Stimulated activated CD4-positive, alpha-beta T cell treated with anti-CD3 and anti-CD28 coated beads, Interleukin-1b, Interleukin-23, amount 100 ng/mL, for 4 hours (primary cell): Measurements from ENCODE around the gene FAM47E.

Experiments used
- DNase-seq, 2 donors: peaks; one replicate each; pipeline ENCODE4 v3.0.0-alpha.2; 2020; ENCODE audit warnings: low read depth in 2 of 2

Gene FAM47E

GRCh38 chr4:76251441-76252270, at the start of gene FAM47E:
Gene FAM47E, plus strand, starts transcription at chr4:76251721. Its CDS starts 26 bp downstream, at chr4:76251747.
- DNase-seq: peak; percentile 2 to 11

- DNase-seq: no peak
Measured at GRCh38 chr4:76203541-76203940, 48.0 kb upstream of the FAM47E start.

- DNase-seq: no peak
Measured at GRCh38 chr4:76204936-76205335, 46.6 kb upstream of the FAM47E start.

GRCh38 chr4:76205476-76205875, 46.0 kb upstream of the FAM47E start:
- DNase-seq: no peak

- no peak for DNase-seq
Measured at GRCh38 chr4:76206222-76206942, 45.1 kb upstream of the FAM47E start.

- no peak for DNase-seq
Measured at GRCh38 chr4:76207549-76207948, 44.0 kb upstream of the FAM47E start.

- DNase-seq: no peak
Measured at GRCh38 chr4:76208005-76208765, 43.3 kb upstream of the FAM47E start.

- DNase-seq: no peak
Measured at GRCh38 chr4:76209881-76210280, 41.6 kb upstream of the FAM47E start.

- no peak for DNase-seq
Measured at GRCh38 chr4:76210452-76210851, 41.1 kb upstream of the FAM47E start.

GRCh38 chr4:76211769-76212708, 39.5 kb upstream of the FAM47E start:
- no peak for DNase-seq

- no peak for DNase-seq
Measured at GRCh38 chr4:76212851-76213414, 38.6 kb upstream of the FAM47E start.

GRCh38 chr4:76213415-76214176, 37.9 kb upstream of the FAM47E start, which contains the start of gene SCARB2:
Gene SCARB2, minus strand, starts transcription at chr4:76213824. Its CDS starts 281 bp downstream, at chr4:76213543.
- peak; percentile 33 to 66 for DNase-seq

GRCh38 chr4:76214177-76214675, 37.3 kb upstream of the FAM47E start:
- no peak for DNase-seq

GRCh38 chr4:76215077-76215476, 36.4 kb upstream of the FAM47E start:
- DNase-seq: no peak

GRCh38 chr4:76216524-76216923, 35.0 kb upstream of the FAM47E start:
- no peak for DNase-seq

- no peak for DNase-seq
Measured at GRCh38 chr4:76216975-76217814, 34.3 kb upstream of the FAM47E start.

- DNase-seq: no peak
Measured at GRCh38 chr4:76219299-76220055, 32.0 kb upstream of the FAM47E start.

- no peak for DNase-seq
Measured at GRCh38 chr4:76224171-76224570, 27.4 kb upstream of the FAM47E start.
